Fibroblast of pulmonary artery (primary cell): ENCODE measurements around the gene ABCB10.
"Not testable (repeated sequence)": the region's sequence is repeated elsewhere in the genome, so short reads cannot be mapped to it uniquely, and the experiment has no call there.

Experiments used
- DNase-seq: peaks from one replicate; pipeline ENCODE4 v3.0.0-alpha.2; 2010; ENCODE audit warnings: low read depth
- H3K4me3 ChIP-seq: replicated peaks from 2 replicates; pipeline ENCODE4 v1.5.1; 2011; ENCODE audit warnings: low read depth, mild to moderate bottlenecking, control low read depth, low read length, moderate library complexity
- CTCF ChIP-seq: IDR thresholded peaks from 2 replicates; pipeline ENCODE4 v1.5.1; 2011; ENCODE audit warnings: mild to moderate bottlenecking, control low read depth, low read length, inconsistent platforms; ENCODE audit errors: missing control alignments

The ABCB10 gene

GRCh38 chr1:229596925-229597699 lies 38.6 kb upstream of the ABCB10 start:
- TF ChIP-seq CTCF: no peak
- peak; percentile 48 for DNase-seq
- no peak overlapping the region for H3K4me3 ChIP-seq

GRCh38 chr1:229595876-229596275 lies 37.4 kb upstream of the ABCB10 start:
- not testable (repeated sequence) for H3K4me3 ChIP-seq, DNase-seq

- no peak overlapping the region for H3K4me3 ChIP-seq
- no peak for DNase-seq
- TF ChIP-seq CTCF: no peak
Observed at GRCh38 chr1:229594227-229595008, 35.9 kb upstream of the ABCB10 start.

GRCh38 chr1:229593800-229594199 lies 35.3 kb upstream of the ABCB10 start:
- DNase-seq: no peak
- no peak overlapping the region for H3K4me3 ChIP-seq
- no peak for TF ChIP-seq CTCF

- no peak for DNase-seq
- no peak overlapping the region for H3K4me3 ChIP-seq
- no peak for TF ChIP-seq CTCF
Observed at GRCh38 chr1:229590119-229590518, 31.6 kb upstream of the ABCB10 start.

- TF ChIP-seq CTCF: no peak
- peak; percentile 15 for DNase-seq
- H3K4me3 ChIP-seq: no peak overlapping the region
Observed at GRCh38 chr1:229585338-229585737, 26.8 kb upstream of the ABCB10 start.

- no peak overlapping the region for H3K4me3 ChIP-seq
- DNase-seq: no peak
- TF ChIP-seq CTCF: no peak
Observed at GRCh38 chr1:229582715-229583114, 24.2 kb upstream of the ABCB10 start.
